H9 (cell line): ENCODE data around the gene CXorf65. TPM values are rescaled to one million over a fixed set of nuclear protein-coding genes. Genes with fewer than 3 reads are reported as not detected.

ENCODE experiments used
- DNase-seq: peaks from one replicate; pipeline ENCODE4 v3.0.0-alpha.2; 2017
- H2AFZ ChIP-seq: one replicate; pipeline ENCODE4 v1.6.1; 2013; ENCODE audit warnings: mild to moderate bottlenecking, low read length, control low read depth, moderate library complexity
- H2AK5ac ChIP-seq: 2 replicates; pipeline ENCODE4 v1.6.1; 2013; ENCODE audit warnings: low read length, control low read depth, mixed read lengths; ENCODE audit not compliant: insufficient read length
- H2BK120ac ChIP-seq: one replicate; pipeline ENCODE4 v1.6.1; 2013; ENCODE audit warnings: low read depth, mild to moderate bottlenecking, low read length, control low read depth, inconsistent platforms; ENCODE audit not compliant: poor library complexity, severe bottlenecking
- H2BK12ac ChIP-seq: 2 replicates; pipeline ENCODE4 v1.6.1; 2013; ENCODE audit warnings: low read length, control low read depth, mixed read lengths, low read depth; ENCODE audit not compliant: insufficient read length
- H2BK15ac ChIP-seq: 2 replicates; pipeline ENCODE4 v1.6.1; 2013; ENCODE audit warnings: low read depth, low read length, control low read depth
- H2BK20ac ChIP-seq: one replicate; pipeline ENCODE4 v1.6.1; 2013; ENCODE audit warnings: low read depth, mild to moderate bottlenecking, low read length, control low read depth, inconsistent platforms; ENCODE audit not compliant: poor library complexity, severe bottlenecking
- H2BK5ac ChIP-seq: 2 replicates; pipeline ENCODE4 v1.6.1; 2013; ENCODE audit warnings: low read length, control low read depth, mixed read lengths; ENCODE audit not compliant: insufficient read length
- H3K14ac ChIP-seq: 2 replicates; pipeline ENCODE4 v1.6.1; 2013; ENCODE audit warnings: low read length, control low read depth; ENCODE audit not compliant: insufficient read depth
- H3K18ac ChIP-seq: 2 replicates; pipeline ENCODE4 v1.6.1; 2013; ENCODE audit warnings: low read depth, mild to moderate bottlenecking, mixed read lengths, low read length, control low read depth; ENCODE audit not compliant: insufficient read length
- H3K23ac ChIP-seq: 2 replicates; pipeline ENCODE4 v1.6.1; 2013; ENCODE audit warnings: low read length, control low read depth, mixed read lengths, low read depth; ENCODE audit not compliant: insufficient read length
- H3K23me2 ChIP-seq: 2 replicates; pipeline ENCODE4 v1.6.1; 2013; ENCODE audit warnings: low read depth, mild to moderate bottlenecking, mixed read lengths, low read length, control low read depth; ENCODE audit not compliant: insufficient read length, poor library complexity, severe bottlenecking
- H3K27ac ChIP-seq: 2 replicates; pipeline ENCODE4 v1.5.1; 2013; ENCODE audit warnings: low read length, control low read depth, mixed read lengths, low read depth; ENCODE audit not compliant: insufficient read length
- H3K27me3 ChIP-seq: 2 replicates; pipeline ENCODE4 v1.6.1; 2013; ENCODE audit warnings: low read length, control low read depth, inconsistent platforms; ENCODE audit not compliant: insufficient read depth
- H3K4ac ChIP-seq: 2 replicates; pipeline ENCODE4 v1.6.1; 2013; ENCODE audit warnings: low read depth, mild to moderate bottlenecking, control low read depth, inconsistent platforms, low read length, moderate library complexity
- H3K4me1 ChIP-seq: 2 replicates; pipeline ENCODE4 v1.6.1; 2013; ENCODE audit warnings: low read length, control low read depth, inconsistent platforms; ENCODE audit not compliant: insufficient read depth
- H3K4me2 ChIP-seq: 2 replicates; pipeline ENCODE4 v1.6.1; 2013; ENCODE audit warnings: low read length, control low read depth, mixed read lengths; ENCODE audit not compliant: insufficient read length, insufficient read depth
- H3K56ac ChIP-seq: 2 replicates; pipeline ENCODE4 v1.6.1; 2013; ENCODE audit warnings: low read depth, mild to moderate bottlenecking, mixed read lengths, low read length, control low read depth; ENCODE audit not compliant: insufficient read length
- H3K79me1 ChIP-seq: 2 replicates; pipeline ENCODE4 v1.6.1; 2013; ENCODE audit warnings: low read depth, mild to moderate bottlenecking, moderate library complexity, low read length, control low read depth, inconsistent platforms; ENCODE audit not compliant: insufficient read depth, poor library complexity, severe bottlenecking
- H3K79me2 ChIP-seq: 2 replicates; pipeline ENCODE4 v1.6.1; 2013; ENCODE audit warnings: low read length, control low read depth, inconsistent platforms; ENCODE audit not compliant: insufficient read depth
- H3K9ac ChIP-seq: 2 replicates; pipeline ENCODE4 v1.6.1; 2013; ENCODE audit warnings: low read length, control low read depth, mixed read lengths; ENCODE audit not compliant: insufficient read length; ENCODE audit errors: extremely low read depth
- H3K9me3 ChIP-seq: one replicate; pipeline ENCODE4 v1.6.1; 2013; ENCODE audit warnings: low read depth, low read length, inconsistent platforms; ENCODE audit not compliant: control insufficient read depth
- H3T11ph ChIP-seq: one replicate; pipeline ENCODE4 v1.6.1; 2013; ENCODE audit warnings: mild to moderate bottlenecking, low read length, control low read depth, inconsistent platforms
- H4K20me1 ChIP-seq: one replicate; pipeline ENCODE4 v1.6.1; 2013; ENCODE audit not compliant: control insufficient read depth, insufficient read length, insufficient read depth
- H4K5ac ChIP-seq: 2 replicates; pipeline ENCODE4 v1.6.1; 2013; ENCODE audit warnings: low read depth, mild to moderate bottlenecking, mixed read lengths, low read length, control low read depth; ENCODE audit not compliant: insufficient read length
- H4K8ac ChIP-seq: replicated peaks from 2 replicates; pipeline ENCODE4 v1.6.1; 2013; ENCODE audit warnings: low read length, control low read depth, mixed read lengths, low read depth; ENCODE audit not compliant: insufficient read length
- H4K91ac ChIP-seq: 2 replicates; pipeline ENCODE4 v1.6.1; 2013; ENCODE audit warnings: low read depth, mild to moderate bottlenecking, moderate library complexity, mixed read lengths, low read length, control low read depth; ENCODE audit not compliant: insufficient read length
- H3K27ac Mint-ChIP-seq, 3 experiments: 2 replicates in 2 of 3; 3 replicates in 1 of 3; pipeline ENCODE4 v1.8.0; 2020 to 2021; ENCODE audit warnings: mixed read lengths in 3 of 3, mild to moderate bottlenecking in 1 of 3, moderate library complexity in 1 of 3
- H3K27me3 Mint-ChIP-seq: 2 replicates; pipeline ENCODE4 v1.8.0; 2021; ENCODE audit warnings: low read depth, mild to moderate bottlenecking, moderate library complexity, mixed read lengths
- H3K36me3 Mint-ChIP-seq, 3 experiments: 2 replicates in 2 of 3; 3 replicates in 1 of 3; pipeline ENCODE4 v1.8.0; 2020 to 2021; ENCODE audit warnings: low read depth in 3 of 3, mixed read lengths in 3 of 3; ENCODE audit not compliant: insufficient read depth in 1 of 3
- H3K4me1 Mint-ChIP-seq, 2 experiments: 2 replicates each; pipeline ENCODE4 v1.8.0; 2020; ENCODE audit warnings: mixed read lengths in 2 of 2
- H3K4me3 Mint-ChIP-seq, 2 experiments: 2 replicates in 1 of 2; 3 replicates in 1 of 2; pipeline ENCODE4 v1.8.0; 2020 to 2021; ENCODE audit warnings: mild to moderate bottlenecking in 2 of 2, mixed read lengths in 2 of 2, moderate library complexity in 1 of 2
- H3K9me3 Mint-ChIP-seq, 2 experiments: 2 replicates in 1 of 2; 3 replicates in 1 of 2; pipeline ENCODE4 v1.8.0; 2020; ENCODE audit warnings: mild to moderate bottlenecking in 2 of 2, mixed read lengths in 2 of 2, moderate library complexity in 1 of 2
- CTCF ChIP-seq: fragments of 200-600 bp; sonication (generic); conservative IDR thresholded peaks from 3 replicates; pipeline ENCODE4 v1.8.0; 2021; ENCODE audit warnings: antibody characterized with exemption, mild to moderate bottlenecking
- WGBS: extraction: QIAGEN DNeasy Blood & Tissue Kit; methylation state at CpG from one replicate; pipeline ENCODE4 v1.1.7; 2013; ENCODE audit warnings: missing lambda C conversion rate, low lambda C conversion rate, mixed read lengths; ENCODE audit not compliant: insufficient read length; ENCODE audit errors: extremely low coverage; 5-methylcytosine and 5-hydroxymethylcytosine counted together
- total RNA-seq: library from RNA; stranded (reverse); gene quantifications from 2 replicates; pipeline ENCODE4 v1.2.1, GENCODE V29; 2021

The CXorf65 gene
- total RNA-seq, 1 experiment from 2014 or later, result not detected

- Mint-ChIP-seq H3K4me3 (no peak overlapping the region), H3K9me3 (peaks cover 70 to 79% of the 10 kb centered on the region in 2 experiments), H3K27me3 (no peaks in the 10 kb centered on the region; the same call in none of the 2 replicates), H3K36me3 (peaks cover 8 to 20% (median 19%) of the 10 kb centered on the region in 3 experiments), H3K27ac (no peak overlapping the region; a peak in 1 of 7 replicates), H3K4me1 (peaks cover 6 to 10% of the 10 kb centered on the region in 2 experiments)
- Histone ChIP-seq H3K27me3 (no peaks in the 10 kb centered on the region), H4K91ac (no peak overlapping the region), H2BK5ac (no peak overlapping the region), H3K56ac (no peak overlapping the region), H3K4me1 (no peaks in the 10 kb centered on the region; the same call in 1 of the 2 replicates), H3K27ac (no peak overlapping the region), H2BK20ac (no peak overlapping the region), H2BK120ac (no peak overlapping the region), H4K8ac (no peak overlapping the region), H2BK15ac (no peak overlapping the region), H2AFZ (no peak overlapping the region), H4K5ac (no peak overlapping the region), H3K9me3 (peaks cover 23% of the 10 kb centered on the region), H3K23ac (no peak overlapping the region), H3K4me2 (no peak overlapping the region), H3K23me2 (no peaks in the 10 kb centered on the region), H3T11ph (no peak overlapping the region), H2AK5ac (no peak overlapping the region), H4K20me1 (peaks cover 2% of the 10 kb centered on the region), H2BK12ac (no peak overlapping the region), H3K4ac (no peak overlapping the region), H3K14ac (no peak overlapping the region), H3K79me2 (no peaks in the 10 kb centered on the region), H3K9ac (no peak overlapping the region), H3K79me1 (no peaks in the 10 kb centered on the region), H3K18ac (no peak overlapping the region)
- WGBS, result no CpG with 5 or more reads among the region's 7 CpGs
- no peak for DNase-seq
- TF ChIP-seq CTCF, result no peak
Observed at GRCh38 chrX:71151366-71151765, 44.8 kb upstream of the CXorf65 start.
